ENCODE data around the gene NXF3. TPM values are rescaled to one million over a fixed set of nuclear protein-coding genes. Genes with fewer than 3 reads are reported as not detected.
"Not testable (repeated sequence)": the region's sequence is repeated elsewhere in the genome, so short reads cannot be mapped to it uniquely, and the experiment has no call there.

The NXF3 gene
- total RNA-seq, 4 donors from 2014 or later: 0.11 to 0.91 TPM; not detected in 2

- H3K4me3 ChIP-seq: no peak overlapping the region
- peaks cover 0 to 3% (median 0%) of the 10 kb centered on the region in 4 donors for H3K9me3 ChIP-seq
- no peaks in the 10 kb centered on the region for H3K27me3 ChIP-seq
- intact Hi-C loops (cut with DNase I): no loop called here
- TF ChIP-seq EP300 (IDR thresholded peaks at IDR 0.05): no peak
- 39% methylated on average over 8 of the region's 8 CpGs for WGBS
- no peaks in the 10 kb centered on the region for H3K4me1 ChIP-seq
- H3K27ac ChIP-seq (replicated peaks in 1 of 4): no peak overlapping the region
- no peaks in the 10 kb centered on the region for H3K36me3 ChIP-seq
- DNase-seq (ENCODE audit: extremely low spot score): no peak
These were observed 41.6 kb downstream of the NXF3 start for GRCh38 chrX:103051260-103051789.

DNA sequence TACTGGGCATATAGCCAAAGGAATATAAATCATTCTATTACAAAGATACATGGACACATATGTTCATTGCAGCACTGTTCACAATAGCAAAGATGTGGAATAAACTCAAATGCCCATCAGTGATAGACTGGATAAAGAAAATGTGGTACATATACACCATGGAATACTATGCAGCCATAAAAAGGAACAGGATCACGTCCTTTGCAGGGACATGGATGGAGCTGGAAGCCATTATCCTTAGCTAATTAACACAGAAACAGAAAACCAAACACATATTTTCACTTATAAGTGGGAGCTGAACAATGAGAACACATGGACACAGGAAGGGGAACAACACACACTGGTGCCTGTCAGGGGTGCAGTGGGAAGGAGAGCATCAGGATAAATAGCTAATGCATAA, 59.6 kb downstream of the NXF3 start:
- intact Hi-C loops (cut with DNase I); H3K9me3 ChIP-seq; H3K4me1 ChIP-seq; H3K27me3 ChIP-seq; H3K36me3 ChIP-seq; DNase-seq (ENCODE audit: extremely low spot score); H3K27ac ChIP-seq (replicated peaks in 1 of 4); H3K4me3 ChIP-seq: not testable (repeated sequence)
- WGBS: 67% methylated on average over 1 of the region's 1 CpG

Other genes starting within 250 kb of the NXF3 start
- under 1 TPM; 0.52 to 0.99 (median 0.73) TPM for gene RAB40AL, start 155.9 kb downstream of the NXF3 start, total RNA-seq
- 1 to 10 TPM in 3 of 4 donors, under 1 TPM in 1; 0.83 to 7.6 (median 2.5) TPM for gene BEX1, start 29.0 kb downstream of the NXF3 start, total RNA-seq
- 10 to 100 TPM; 31.1 to 66.8 (median 49.0) TPM for gene BEX4, start 122.0 kb upstream of the NXF3 start, total RNA-seq
- 10 to 100 TPM; 49.7 to 56.9 (median 54.2) TPM for gene TCEAL8, start 162.0 kb upstream of the NXF3 start, total RNA-seq
- 1 to 10 TPM in 1 of 4 donors, under 1 TPM in 2, not detected in 1; 0.33 to 1.0 (median 0.97) TPM for gene TCEAL5, start 183.6 kb upstream of the NXF3 start, total RNA-seq
- 10 to 100 TPM in 1 of 4 donors, 1 to 10 TPM in 3; 2.1 to 10.6 (median 5.6) TPM for gene BEX2, start 217.8 kb upstream of the NXF3 start, total RNA-seq
- 10 to 100 TPM in 3 of 4 donors, 1 to 10 TPM in 1; 8.2 to 12.9 (median 10.6) TPM for gene TCEAL7, start 237.1 kb upstream of the NXF3 start, total RNA-seq

Data from esophagus muscularis mucosa (tissue), 4 donors.